ENCODE measurements around the gene FSTL5. TPM values are rescaled to one million over a fixed set of nuclear protein-coding genes. Genes with fewer than 3 reads are reported as not detected.

Gene FSTL5
- total RNA-seq, 1 donor from 2014 or later = not detected

- FAIRE-seq = no peak
- H3K27me3 ChIP-seq (ENCODE audit: control insufficient read depth, insufficient read depth, low read length) = no peaks in the 10 kb centered on the region
- DNase-seq (ENCODE audit: low read depth) = no peak
- H3K36me3 ChIP-seq (ENCODE audit: control insufficient read depth, insufficient read depth, low read length) = no peaks in the 10 kb centered on the region
- TF ChIP-seq CTCF (IDR thresholded peaks at IDR 0.05; ENCODE audit: insufficient read depth, low read length, severe bottlenecking) = no peak
- H3K4me3 ChIP-seq (ENCODE audit: low read depth, low read length) = no peak overlapping the region
Measured at GRCh38 chr4:162162672-162163071, 1.1 kb downstream of the FSTL5 start.

- DNase-seq (ENCODE audit: low read depth) (no peak), FAIRE-seq (no peak)
- no peak for TF ChIP-seq CTCF (IDR thresholded peaks at IDR 0.05; ENCODE audit: insufficient read depth, low read length, severe bottlenecking)
- H3K36me3 ChIP-seq (ENCODE audit: control insufficient read depth, insufficient read depth, low read length) = no peaks in the 10 kb centered on the region
- H3K4me3 ChIP-seq (ENCODE audit: low read depth, low read length) = no peak overlapping the region
- no peaks in the 10 kb centered on the region for H3K27me3 ChIP-seq (ENCODE audit: control insufficient read depth, insufficient read depth, low read length)
Measured at GRCh38 chr4:162157241-162157640, 6.6 kb downstream of the FSTL5 start.

GRCh38 chr4:162154862-162155540, 8.8 kb downstream of the FSTL5 start:
- DNase-seq (ENCODE audit: low read depth) = no peak
- FAIRE-seq = no peak
- no peaks in the 10 kb centered on the region for H3K36me3 ChIP-seq (ENCODE audit: control insufficient read depth, insufficient read depth, low read length)
- no peak for TF ChIP-seq CTCF (IDR thresholded peaks at IDR 0.05; ENCODE audit: insufficient read depth, low read length, severe bottlenecking)
- H3K27me3 ChIP-seq (ENCODE audit: control insufficient read depth, insufficient read depth, low read length) = no peaks in the 10 kb centered on the region
- no peak overlapping the region for H3K4me3 ChIP-seq (ENCODE audit: low read depth, low read length)

- DNase-seq (ENCODE audit: low read depth) = no peak
- Histone ChIP-seq H3K4me3 (ENCODE audit: low read depth, low read length) (no peak overlapping the region), H3K27me3 (ENCODE audit: control insufficient read depth, insufficient read depth, low read length) (no peaks in the 10 kb centered on the region), H3K36me3 (ENCODE audit: control insufficient read depth, insufficient read depth, low read length) (no peaks in the 10 kb centered on the region)
- no peak for TF ChIP-seq CTCF (IDR thresholded peaks at IDR 0.05; ENCODE audit: insufficient read depth, low read length, severe bottlenecking)
- FAIRE-seq = no peak
Measured at GRCh38 chr4:162151850-162152249, 11.9 kb downstream of the FSTL5 start.

GRCh38 chr4:162151386-162151785, 12.4 kb downstream of the FSTL5 start:
- no peak for TF ChIP-seq CTCF (IDR thresholded peaks at IDR 0.05; ENCODE audit: insufficient read depth, low read length, severe bottlenecking)
- DNase-seq (ENCODE audit: low read depth) (no peak), FAIRE-seq (no peak)
- Histone ChIP-seq H3K36me3 (ENCODE audit: control insufficient read depth, insufficient read depth, low read length) (no peaks in the 10 kb centered on the region), H3K27me3 (ENCODE audit: control insufficient read depth, insufficient read depth, low read length) (no peaks in the 10 kb centered on the region), H3K4me3 (ENCODE audit: low read depth, low read length) (no peak overlapping the region)

GRCh38 chr4:162149644-162150043, 14.2 kb downstream of the FSTL5 start:
- no peak for FAIRE-seq
- Histone ChIP-seq H3K27me3 (ENCODE audit: control insufficient read depth, insufficient read depth, low read length) (no peaks in the 10 kb centered on the region), H3K36me3 (ENCODE audit: control insufficient read depth, insufficient read depth, low read length) (no peaks in the 10 kb centered on the region), H3K4me3 (ENCODE audit: low read depth, low read length) (no peak overlapping the region)
- DNase-seq (ENCODE audit: low read depth) = no peak
- TF ChIP-seq CTCF (IDR thresholded peaks at IDR 0.05; ENCODE audit: insufficient read depth, low read length, severe bottlenecking) = no peak

Measured in bronchial epithelial cell (primary cell).